ENCODE data around the gene PLD5.
"Not testable (repeated sequence)": the region's sequence is repeated elsewhere in the genome, so short reads cannot be mapped to it uniquely, and the experiment has no call there.

PLD5 gene

GRCh38 chr1:242426271-242426905, 98.1 kb downstream of the PLD5 start:
- DNase-seq (ENCODE audit: low spot score) = no peak

DNA sequence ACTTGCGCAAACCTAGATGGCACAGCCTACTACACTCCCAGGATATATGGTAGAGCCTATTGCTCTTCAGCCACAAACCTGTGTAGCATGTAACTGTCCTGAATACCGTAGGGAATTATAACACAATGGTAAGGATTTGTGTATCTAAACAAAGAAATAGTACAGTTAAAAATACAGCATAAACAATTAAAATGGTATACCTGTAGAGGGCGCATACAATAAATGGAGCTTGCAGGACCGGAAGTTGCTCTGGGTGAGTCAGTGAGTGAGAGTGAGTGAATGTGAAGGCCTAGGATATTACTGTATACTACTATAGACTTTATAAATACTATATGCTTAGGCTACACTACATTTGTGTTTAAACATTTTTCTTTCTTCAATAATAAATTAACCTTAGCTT, 99.3 kb downstream of the PLD5 start:
- no peak for DNase-seq (ENCODE audit: low spot score)

- DNase-seq (ENCODE audit: low spot score) = no peak
Measured at GRCh38 chr1:242416657-242417056, 107.8 kb downstream of the PLD5 start.

- DNase-seq (ENCODE audit: low spot score) = no peak
Measured at GRCh38 chr1:242412921-242413320, 111.6 kb downstream of the PLD5 start.

DNA sequence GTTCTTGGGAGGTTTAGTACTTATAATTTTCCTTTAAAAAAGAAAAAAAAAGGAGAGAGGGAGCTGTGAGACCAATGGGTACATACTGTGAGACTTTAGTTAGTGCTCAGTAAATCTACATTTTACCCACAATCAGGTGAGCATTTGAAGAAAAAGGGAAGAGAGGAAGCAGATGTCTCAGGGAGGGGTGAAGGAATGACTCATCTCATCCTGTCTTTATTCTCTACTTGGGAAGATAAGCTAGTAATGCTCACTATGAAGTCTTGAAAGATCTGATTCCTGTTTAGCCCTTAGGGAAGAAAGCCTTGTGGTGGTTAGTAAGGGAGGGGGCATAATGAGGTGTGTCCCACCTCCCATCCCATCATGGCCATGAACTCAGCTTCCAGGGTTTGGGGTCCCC, 112.6 kb downstream of the PLD5 start:
- DNase-seq (ENCODE audit: low spot score) = no peak

GRCh38 chr1:242405947-242406346, 118.5 kb downstream of the PLD5 start:
- no peak for DNase-seq (ENCODE audit: low spot score)

DNA sequence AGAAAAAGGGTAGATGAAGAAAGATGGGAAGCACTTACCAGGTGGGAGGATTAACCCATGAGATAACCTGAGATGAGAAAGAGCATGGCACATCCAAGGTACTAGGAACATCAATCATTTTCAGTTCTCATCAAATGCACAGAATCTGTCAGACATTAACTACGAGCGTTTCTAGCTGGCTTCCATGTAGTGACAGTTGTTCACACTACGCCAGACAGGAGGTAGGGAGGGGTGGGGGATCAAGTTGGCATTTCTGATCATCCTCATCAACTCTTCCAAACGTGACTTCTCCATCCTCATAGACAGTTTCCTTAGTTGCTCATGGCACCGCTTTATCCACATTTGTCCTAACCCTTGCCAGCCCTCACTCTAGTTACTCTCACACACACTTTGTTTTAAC, 120.2 kb downstream of the PLD5 start:
- no peak for DNase-seq (ENCODE audit: low spot score)

GRCh38 chr1:242402956-242403355, 121.5 kb downstream of the PLD5 start:
- DNase-seq (ENCODE audit: low spot score) = no peak

DNA sequence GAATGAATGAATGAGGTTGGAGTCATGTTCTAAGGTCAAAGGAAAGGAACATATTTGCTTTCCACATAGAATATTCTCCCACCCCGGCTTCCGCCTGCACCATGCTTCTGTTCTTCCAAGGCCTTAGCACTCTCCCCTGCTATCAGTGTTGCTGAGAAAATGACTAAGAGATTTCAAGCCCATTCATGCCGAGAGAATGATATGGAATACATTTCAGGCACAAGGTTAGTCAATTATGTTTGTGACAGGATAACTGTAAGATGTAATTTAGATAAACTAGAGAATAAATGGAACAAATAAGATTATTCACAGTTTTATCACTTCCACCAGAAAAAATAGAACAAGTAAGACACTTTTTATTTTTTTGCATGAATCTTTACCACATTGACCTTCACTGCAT, 122.6 kb downstream of the PLD5 start:
- no peak for DNase-seq (ENCODE audit: low spot score)

DNA sequence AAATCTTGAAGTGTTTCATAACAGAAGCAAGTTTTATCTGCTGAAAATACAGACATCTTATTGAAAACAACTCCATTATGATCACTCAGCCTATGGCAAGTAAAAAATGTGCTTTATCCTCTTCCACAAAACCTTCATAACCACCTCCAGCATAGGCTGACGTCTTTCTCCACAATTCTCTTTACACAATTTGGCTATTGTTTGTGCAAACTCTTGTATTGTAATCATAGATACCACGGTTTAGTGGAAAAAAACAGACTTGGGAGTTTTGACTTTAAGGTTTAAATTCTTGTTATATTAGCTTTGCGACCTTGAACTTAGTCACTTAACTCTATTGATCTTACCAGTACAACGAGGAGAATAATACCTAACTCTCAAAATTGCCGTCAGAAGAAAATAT, 126.1 kb downstream of the PLD5 start:
- no peak for DNase-seq (ENCODE audit: low spot score)

- DNase-seq (ENCODE audit: low spot score) = no peak
Measured at GRCh38 chr1:242391896-242392295, 132.6 kb downstream of the PLD5 start.

- DNase-seq (ENCODE audit: low spot score) = not testable (repeated sequence)
Measured at GRCh38 chr1:242376121-242376520, 148.4 kb downstream of the PLD5 start.

DNA sequence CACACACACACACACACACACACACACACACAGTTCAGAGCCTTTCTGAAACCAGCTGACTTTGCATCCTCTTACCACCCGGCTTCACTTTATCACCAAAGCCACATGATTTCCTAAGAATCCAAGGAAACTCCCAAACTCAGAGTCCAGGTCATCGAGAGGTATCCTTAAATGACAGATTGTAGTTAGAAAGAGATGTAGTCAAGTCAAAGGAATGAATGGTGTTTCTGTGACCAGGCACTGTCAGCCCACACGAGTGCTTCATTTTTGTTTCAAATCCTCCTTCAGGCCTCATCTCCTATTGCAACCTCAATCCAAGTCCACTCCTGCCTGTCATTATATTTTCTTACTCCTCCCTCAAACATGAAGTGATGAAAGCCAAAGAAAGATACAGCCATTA, 174.1 kb downstream of the PLD5 start:
- DNase-seq (ENCODE audit: low spot score) = not testable (repeated sequence)

DNA sequence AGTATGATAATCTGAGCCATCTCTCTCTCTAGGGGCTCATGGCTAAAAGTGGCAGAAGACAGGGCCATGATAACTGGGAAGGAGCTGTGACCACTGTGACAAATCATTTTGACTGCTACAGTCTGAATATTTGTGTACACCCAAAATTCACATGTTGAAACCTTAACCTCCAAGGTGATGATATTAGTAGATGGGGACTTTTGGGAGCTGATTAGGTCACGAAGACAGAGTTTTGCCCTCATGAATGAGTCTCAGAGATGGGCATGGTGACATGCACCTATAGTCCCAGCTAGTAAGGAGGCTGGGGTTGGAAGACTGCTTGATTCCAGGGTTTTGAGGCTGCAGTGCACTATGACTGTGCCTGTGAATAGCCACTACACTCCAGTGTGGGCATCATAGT, 174.9 kb downstream of the PLD5 start:
- DNase-seq (ENCODE audit: low spot score) = no peak

DNA sequence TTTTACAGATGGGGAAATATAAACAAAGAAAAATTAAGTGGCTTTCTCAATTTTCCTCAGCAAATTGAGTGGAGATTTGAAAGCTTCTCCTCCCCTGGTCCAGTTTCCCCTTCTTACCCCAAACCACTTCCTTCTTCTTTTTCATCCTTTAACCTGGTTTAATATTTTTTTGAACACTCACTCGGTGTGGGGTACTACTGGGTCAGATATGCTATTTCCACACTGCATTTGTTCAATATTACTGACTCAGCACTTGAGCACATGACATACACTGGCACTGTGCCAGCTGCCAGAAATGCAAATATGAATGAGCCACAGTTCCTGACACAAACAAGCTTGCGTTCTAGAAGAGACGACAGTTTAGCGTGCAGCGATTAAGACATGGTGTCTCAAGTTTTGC, 193.6 kb downstream of the PLD5 start:
- DNase-seq (ENCODE audit: low spot score) = not testable (repeated sequence)

- DNase-seq (ENCODE audit: low spot score) = not testable (repeated sequence)
Measured at GRCh38 chr1:242327381-242327780, 197.1 kb downstream of the PLD5 start.

- not testable (repeated sequence) for DNase-seq (ENCODE audit: low spot score)
Measured at GRCh38 chr1:242321981-242322380, 202.5 kb downstream of the PLD5 start.

- DNase-seq (ENCODE audit: low spot score) = no peak
Measured at GRCh38 chr1:242318140-242318539, 206.4 kb downstream of the PLD5 start.

- DNase-seq (ENCODE audit: low spot score) = not testable (repeated sequence)
Measured at GRCh38 chr1:242314865-242315264, 209.6 kb downstream of the PLD5 start.

GRCh38 chr1:242314085-242314649, 210.3 kb downstream of the PLD5 start:
- DNase-seq (ENCODE audit: low spot score) = not testable (repeated sequence)

DNA sequence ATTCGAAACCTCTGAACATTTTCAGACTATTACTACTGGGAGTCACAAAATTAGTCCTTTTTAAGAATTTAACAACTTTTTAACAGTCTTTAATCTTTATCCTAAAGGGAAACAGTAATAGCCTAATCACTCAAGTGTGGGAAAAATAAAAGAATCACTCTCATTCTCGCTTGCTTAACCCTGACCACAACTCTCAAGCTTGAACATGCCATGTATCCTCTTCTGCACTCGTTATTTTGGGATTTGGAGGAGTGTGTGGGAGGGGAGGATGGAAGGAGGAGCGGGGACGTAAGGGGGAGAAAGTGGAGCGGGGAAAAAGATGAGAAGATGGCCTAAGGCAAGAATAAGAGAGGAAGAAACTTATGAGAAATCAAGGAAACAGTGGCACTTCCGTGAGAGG, 215.8 kb downstream of the PLD5 start:
- DNase-seq (ENCODE audit: low spot score) = not testable (repeated sequence)

DNA sequence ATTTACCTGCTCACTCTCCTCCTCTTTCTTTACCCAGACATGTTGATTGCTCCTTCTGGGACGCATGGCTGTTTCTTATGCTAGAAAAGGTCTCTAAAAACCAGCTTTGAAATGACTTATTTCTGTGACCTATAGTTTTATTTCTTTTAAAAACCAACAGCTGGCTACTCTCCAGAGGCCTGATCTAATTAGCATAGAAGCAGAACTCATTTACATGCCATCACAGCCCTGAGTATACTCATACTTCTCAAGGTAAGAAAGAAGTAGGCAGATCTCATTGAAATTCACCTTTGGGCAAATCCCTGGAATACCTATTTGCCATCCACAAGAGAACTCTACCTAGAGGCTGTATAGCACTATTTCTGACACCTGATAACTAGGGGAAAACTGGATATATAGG, 230.7 kb downstream of the PLD5 start:
- DNase-seq (ENCODE audit: low spot score) = not testable (repeated sequence)

- DNase-seq (ENCODE audit: low spot score) = not testable (repeated sequence)
Measured at GRCh38 chr1:242288067-242288466, 236.4 kb downstream of the PLD5 start.
